ENCODE data around the gene MYO15A. TPM values are rescaled to one million over a fixed set of nuclear protein-coding genes. Genes with fewer than 3 reads are reported as not detected.
A peak's percentile ranks its signal among the peaks of the same experiment; 100 is the strongest.

The MYO15A gene
- 0.05 TPM in 1 of 2 replicates, not detected in the other for total RNA-seq (2014; rRNA removed; shearing (Covaris generic))

GRCh38 chr17:18108401-18109312 lies at the start of gene MYO15A:
Gene MYO15A (plus strand): TSS chr17:18108756. CDS start chr17:18118801, 10,045 bp downstream.
- no peak for DNase-seq (ENCODE audit: low spot score)

GRCh38 chr17:18059283-18059682 lies 49.3 kb upstream of the MYO15A start:
- DNase-seq (ENCODE audit: low spot score) = no peak

GRCh38 chr17:18064053-18064452 lies 44.5 kb upstream of the MYO15A start:
- DNase-seq (ENCODE audit: low spot score) = no peak

GRCh38 chr17:18065546-18065945 lies 43.0 kb upstream of the MYO15A start:
- no peak for DNase-seq (ENCODE audit: low spot score)

- no peak for DNase-seq (ENCODE audit: low spot score)
These were observed 41.7 kb upstream of the MYO15A start for GRCh38 chr17:18066866-18067265.

GRCh38 chr17:18069101-18069500 lies 39.5 kb upstream of the MYO15A start:
- DNase-seq (ENCODE audit: low spot score) = no peak

GRCh38 chr17:18070861-18071340 lies 37.7 kb upstream of the MYO15A start:
- DNase-seq (ENCODE audit: low spot score) = no peak

GRCh38 chr17:18071751-18072150 lies 36.8 kb upstream of the MYO15A start:
- no peak for DNase-seq (ENCODE audit: low spot score)

GRCh38 chr17:18074566-18075272 lies 33.8 kb upstream of the MYO15A start:
- DNase-seq (ENCODE audit: low spot score) = no peak

GRCh38 chr17:18076936-18077335 lies 31.6 kb upstream of the MYO15A start:
- no peak for DNase-seq (ENCODE audit: low spot score)

- no peak for DNase-seq (ENCODE audit: low spot score)
These were observed 29.0 kb upstream of the MYO15A start for GRCh38 chr17:18079543-18079942.

- DNase-seq (ENCODE audit: low spot score) = no peak
These were observed 24.3 kb upstream of the MYO15A start for GRCh38 chr17:18084256-18084655.

- DNase-seq (ENCODE audit: low spot score) = peak; percentile 87
These were observed 20.7 kb upstream of the MYO15A start, which contains the start of gene DRG2 for GRCh38 chr17:18087610-18088491. Gene DRG2 (plus strand): TSS chr17:18087948. CDS start chr17:18088024, 76 bp downstream.

- no peak for DNase-seq (ENCODE audit: low spot score)
These were observed 18.9 kb upstream of the MYO15A start for GRCh38 chr17:18089613-18090012.

GRCh38 chr17:18093616-18094408 lies 14.7 kb upstream of the MYO15A start:
- peak; percentile 39 for DNase-seq (ENCODE audit: low spot score)

GRCh38 chr17:18094409-18094807 lies 14.1 kb upstream of the MYO15A start:
- DNase-seq (ENCODE audit: low spot score) = no peak

- no peak for DNase-seq (ENCODE audit: low spot score)
These were observed 9.0 kb upstream of the MYO15A start for GRCh38 chr17:18099516-18099915.

GRCh38 chr17:18100616-18101015 lies 7.9 kb upstream of the MYO15A start:
- no peak for DNase-seq (ENCODE audit: low spot score)

- DNase-seq (ENCODE audit: low spot score) = no peak
These were observed 6.7 kb upstream of the MYO15A start for GRCh38 chr17:18101828-18102227.

GRCh38 chr17:18102640-18103039 lies 5.9 kb upstream of the MYO15A start:
- DNase-seq (ENCODE audit: low spot score) = no peak

- DNase-seq (ENCODE audit: low spot score) = no peak
These were observed 3.5 kb upstream of the MYO15A start for GRCh38 chr17:18105027-18105426.

All from HT-29 (cell line).